NCI-H345 (cell line): ENCODE measurements around the gene RBM24.
"Not testable (repeated sequence)": the region's sequence is repeated elsewhere in the genome, so short reads cannot be mapped to it uniquely, and the experiment has no call there.

Experiments
- DNase-seq: peaks from one replicate; lab custom pipeline; 2025; lab: John Stamatoyannopoulos, UW

RBM24 gene

GRCh38 chr6:17291778-17292177 is 10.6 kb downstream of the RBM24 start:
- no peak for DNase-seq

- no peak for DNase-seq
Observed at GRCh38 chr6:17292600-17293133, 11.5 kb downstream of the RBM24 start.

- DNase-seq: no peak
Observed at GRCh38 chr6:17293395-17293794, 12.2 kb downstream of the RBM24 start.

GRCh38 chr6:17297271-17298080 is 16.3 kb downstream of the RBM24 start:
- DNase-seq: no peak

GRCh38 chr6:17298257-17298656 is 17.1 kb downstream of the RBM24 start:
- no peak for DNase-seq

DNA sequence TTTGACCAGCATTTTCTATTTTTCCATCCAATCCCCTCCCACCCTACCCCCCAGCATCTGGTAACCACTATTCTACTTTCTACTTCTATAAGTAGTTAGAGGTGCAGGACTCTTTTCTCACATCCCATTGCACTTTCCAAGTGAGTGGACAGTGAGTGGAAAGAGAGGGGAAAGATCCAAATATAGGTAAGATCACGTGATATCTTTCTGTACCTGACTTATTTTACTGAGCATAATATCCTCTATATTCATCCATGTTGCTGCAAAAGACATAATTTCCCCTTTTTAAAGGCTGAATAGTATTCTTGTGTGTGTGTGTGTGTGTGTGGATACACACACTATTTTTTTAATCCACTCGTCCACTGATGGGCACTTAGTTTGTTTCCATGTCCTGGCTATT is 18.1 kb downstream of the RBM24 start:
- no peak for DNase-seq

- DNase-seq: no peak
Observed at GRCh38 chr6:17299750-17300149, 18.6 kb downstream of the RBM24 start.

GRCh38 chr6:17300637-17301036 is 19.5 kb downstream of the RBM24 start:
- DNase-seq: no peak

- no peak for DNase-seq
Observed at GRCh38 chr6:17303444-17303843, 22.3 kb downstream of the RBM24 start.

GRCh38 chr6:17305219-17306001 is 24.2 kb downstream of the RBM24 start:
- no peak for DNase-seq

- peak; percentile 2 for DNase-seq
Observed at GRCh38 chr6:17311595-17312311, 30.6 kb downstream of the RBM24 start.

- not testable (repeated sequence) for DNase-seq
Observed at GRCh38 chr6:17313238-17313637, 32.1 kb downstream of the RBM24 start.

- no peak for DNase-seq
Observed at GRCh38 chr6:17313971-17314370, 32.8 kb downstream of the RBM24 start.

GRCh38 chr6:17315262-17315661 is 34.1 kb downstream of the RBM24 start:
- no peak for DNase-seq

DNA sequence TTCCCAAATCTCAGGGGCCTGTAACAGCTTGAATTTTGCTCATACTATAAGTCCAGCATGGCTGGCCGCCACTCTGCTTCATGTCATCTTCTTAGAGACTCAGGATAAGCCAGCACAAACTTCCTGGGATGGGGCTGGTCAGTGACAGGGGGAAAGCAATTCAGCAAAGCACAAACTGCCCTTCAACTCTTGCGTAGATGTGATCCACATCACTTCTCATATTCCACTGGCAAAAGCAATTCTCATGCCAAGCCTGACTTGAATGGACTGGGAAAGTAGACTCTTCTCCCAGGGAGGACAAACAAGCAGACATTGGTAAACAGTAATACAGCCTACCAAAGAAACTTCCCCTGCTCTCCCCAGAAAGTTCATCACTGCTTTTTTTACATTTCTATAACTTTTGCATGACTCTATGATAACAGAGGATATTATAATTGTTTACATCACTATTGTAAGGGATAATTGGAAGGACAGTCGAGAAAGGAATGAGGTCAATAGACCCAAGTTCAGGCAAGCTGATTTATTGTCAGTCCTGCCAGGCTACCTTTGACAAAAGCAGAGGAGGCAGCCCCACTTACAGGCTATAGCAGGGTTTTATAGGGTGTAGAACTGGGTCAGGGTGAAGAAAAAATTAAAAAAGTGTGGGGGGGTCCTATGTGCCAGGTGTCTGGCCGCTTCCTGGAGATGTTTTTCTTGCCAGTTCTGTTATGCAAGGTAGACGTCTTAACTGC is 37.4 kb downstream of the RBM24 start:
- DNase-seq: no peak

DNA sequence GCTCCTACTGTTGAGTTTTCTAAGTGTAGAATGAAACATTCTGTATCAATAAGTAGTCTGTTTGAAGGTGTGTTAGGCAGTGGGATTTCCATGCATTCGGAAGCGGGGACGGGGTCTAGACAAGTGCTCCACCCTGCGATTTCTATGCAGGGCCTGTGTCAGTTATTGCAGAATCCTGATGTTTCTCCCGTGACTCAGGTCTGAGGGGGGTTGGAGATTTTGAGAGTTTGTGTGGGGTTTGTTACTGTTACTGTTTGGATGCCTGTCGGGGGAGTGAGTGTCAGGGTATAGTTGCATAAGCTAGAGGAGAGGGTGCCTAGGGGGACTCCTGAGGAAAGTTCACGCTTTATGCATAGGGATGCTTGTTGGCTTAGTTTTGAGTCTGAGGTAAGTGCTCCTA is 39.1 kb downstream of the RBM24 start:
- DNase-seq: not testable (repeated sequence)

DNA sequence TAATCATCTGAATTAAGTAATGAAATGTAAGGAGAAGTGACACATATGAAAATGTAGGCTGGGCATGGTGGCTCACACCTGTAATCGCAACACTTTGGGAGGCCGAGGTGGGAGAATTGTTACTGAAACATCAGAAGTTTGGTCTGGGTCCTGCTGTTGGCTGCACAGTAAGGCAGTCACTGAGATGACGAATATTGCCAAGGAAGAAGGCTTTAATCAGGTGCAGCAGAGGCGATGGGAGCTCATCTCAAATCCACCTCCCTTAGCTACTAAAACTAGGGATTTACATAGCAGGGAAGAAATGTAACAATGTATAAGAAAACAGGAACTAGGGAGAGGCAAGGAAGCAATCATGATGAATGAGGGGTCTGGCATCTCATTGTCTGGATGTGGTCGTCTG is 50.1 kb downstream of the RBM24 start:
- no peak for DNase-seq

DNA sequence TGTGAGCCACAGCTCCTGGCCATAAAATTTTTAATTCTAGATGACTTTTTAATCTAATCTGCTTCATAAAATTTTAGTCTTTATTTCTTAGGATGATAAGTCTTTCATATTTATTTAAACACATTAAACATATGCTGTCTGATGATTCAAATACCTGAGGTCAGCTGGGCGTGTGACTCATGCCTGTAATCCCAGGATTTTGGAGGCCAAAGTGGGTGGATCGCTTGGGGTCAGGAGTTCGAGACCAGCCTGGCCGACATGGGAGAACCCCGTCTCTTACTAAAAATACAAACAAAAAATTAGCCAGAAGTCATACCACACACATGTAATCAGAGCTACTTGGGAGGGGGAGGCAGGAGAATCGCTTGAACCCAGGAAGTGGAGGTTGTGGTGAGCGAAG is 53.1 kb downstream of the RBM24 start:
- DNase-seq: no peak

DNA sequence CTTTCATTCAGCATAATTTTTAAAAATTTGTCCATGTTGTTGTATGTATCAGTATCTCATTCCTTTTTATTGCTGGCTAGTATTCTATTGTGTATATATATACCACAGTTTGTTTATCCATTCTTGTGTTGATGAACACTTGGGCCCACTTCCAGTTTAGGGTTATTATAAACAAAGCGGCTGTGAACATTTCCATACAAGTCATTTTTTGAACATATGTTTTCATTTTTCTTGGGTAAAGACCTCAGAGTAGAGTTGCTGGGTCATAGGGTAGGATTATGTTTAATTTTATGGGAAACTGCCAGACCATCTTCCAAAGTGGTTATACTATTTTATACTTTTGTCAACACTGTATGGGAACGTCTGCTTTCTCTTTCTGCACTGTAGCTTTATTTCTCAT is 55.3 kb downstream of the RBM24 start:
- DNase-seq: no peak

- no peak for DNase-seq
Observed at GRCh38 chr6:17339308-17339670, 58.1 kb downstream of the RBM24 start.

- no peak for DNase-seq
Observed at GRCh38 chr6:17341117-17341805, 60.1 kb downstream of the RBM24 start.
